GM18520 (cell line): ENCODE results near the gene TFDP2.
A peak's percentile ranks its signal among the peaks of the same experiment; 100 is the strongest.
"Not testable (repeated sequence)": the region's sequence is repeated elsewhere in the genome, so short reads cannot be mapped to it uniquely, and the experiment has no call there.

Source experiments
- ATAC-seq: cut with Tn5 transposase; IDR thresholded peaks from one replicate; pipeline ENCODE4 v1.9.1; 2021; ENCODE audit not compliant: unreplicated experiment

TFDP2 gene

DNA sequence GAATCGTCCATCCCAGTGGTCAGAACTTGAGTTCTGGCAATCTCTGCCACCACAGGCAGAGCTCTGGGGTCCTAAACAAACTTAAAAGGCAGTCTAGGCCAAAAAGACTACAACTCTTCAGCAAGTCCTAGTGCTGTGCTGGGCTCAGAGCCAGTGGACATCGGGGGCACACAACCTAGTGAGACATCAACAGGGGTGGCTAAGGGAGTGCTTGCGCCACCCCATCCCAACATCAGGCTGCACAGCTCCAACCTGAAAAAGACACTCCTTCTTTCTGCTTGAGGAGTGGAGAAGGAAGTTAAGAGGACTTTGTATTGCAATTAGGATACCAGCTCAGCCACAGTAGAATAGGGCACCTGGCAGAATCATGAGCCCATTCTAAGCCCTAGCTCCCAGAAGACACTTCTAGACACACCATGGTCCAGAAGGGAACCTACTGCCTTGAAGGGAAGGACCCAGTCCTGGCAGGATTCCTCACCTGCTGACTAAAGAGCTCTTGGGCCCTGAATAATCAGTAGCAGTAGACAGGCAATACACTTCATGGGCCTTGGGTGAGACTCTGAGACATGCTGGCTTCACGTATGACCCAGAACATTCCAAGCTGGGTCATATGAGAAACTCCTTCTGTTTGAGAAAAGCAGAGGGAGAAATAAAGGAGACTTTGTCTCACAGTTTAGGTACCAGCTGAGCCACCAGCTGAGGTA is 72.0 kb downstream of the TFDP2 start:
- no peak for ATAC-seq

GRCh38 chr3:142075656-142076055 is 73.7 kb downstream of the TFDP2 start:
- not testable (repeated sequence) for ATAC-seq

DNA sequence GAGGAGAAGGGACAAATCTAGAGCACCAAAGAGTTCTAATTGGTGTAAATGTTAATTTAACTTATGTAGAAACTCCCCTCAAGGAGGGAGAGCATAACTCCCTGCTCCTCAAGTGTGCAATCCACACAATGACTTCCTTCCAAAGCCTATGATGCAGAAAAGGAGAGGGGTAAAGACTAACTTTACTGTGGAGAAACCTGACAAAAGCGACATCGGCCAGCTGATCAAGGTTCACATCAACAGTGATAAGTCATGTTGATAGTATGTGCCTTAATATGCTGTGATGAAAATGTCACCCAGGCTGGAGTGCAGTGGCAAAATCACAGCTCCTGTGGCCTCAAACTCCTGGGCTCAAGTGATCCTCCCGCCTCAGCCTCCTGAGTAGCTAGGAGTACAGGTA is 76.5 kb downstream of the TFDP2 start:
- no peak for ATAC-seq

- no peak for ATAC-seq
Observed at GRCh38 chr3:142065932-142066331, 83.4 kb downstream of the TFDP2 start.

GRCh38 chr3:142065344-142065743 is 84.0 kb downstream of the TFDP2 start:
- no peak for ATAC-seq

DNA sequence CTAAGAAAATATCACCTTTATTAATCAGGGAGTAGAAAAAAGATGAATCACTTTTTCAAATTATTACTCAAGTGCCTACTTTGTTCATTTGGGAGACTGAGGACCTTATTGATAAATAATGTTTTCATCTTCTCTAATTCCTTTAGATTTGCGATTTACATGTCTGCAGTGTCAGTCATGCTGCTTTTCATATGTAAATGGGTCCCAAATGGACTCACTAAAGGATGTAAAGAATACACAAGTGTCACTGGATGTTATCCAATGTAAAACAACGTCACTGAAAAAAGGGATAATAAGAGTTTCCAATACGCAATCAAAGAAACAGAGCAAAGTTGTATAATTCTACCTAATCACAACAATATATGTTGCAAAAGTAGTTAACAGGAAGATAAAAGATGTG is 84.9 kb downstream of the TFDP2 start:
- ATAC-seq: no peak

GRCh38 chr3:142057331-142057725 is 92.0 kb downstream of the TFDP2 start:
- no peak for ATAC-seq

DNA sequence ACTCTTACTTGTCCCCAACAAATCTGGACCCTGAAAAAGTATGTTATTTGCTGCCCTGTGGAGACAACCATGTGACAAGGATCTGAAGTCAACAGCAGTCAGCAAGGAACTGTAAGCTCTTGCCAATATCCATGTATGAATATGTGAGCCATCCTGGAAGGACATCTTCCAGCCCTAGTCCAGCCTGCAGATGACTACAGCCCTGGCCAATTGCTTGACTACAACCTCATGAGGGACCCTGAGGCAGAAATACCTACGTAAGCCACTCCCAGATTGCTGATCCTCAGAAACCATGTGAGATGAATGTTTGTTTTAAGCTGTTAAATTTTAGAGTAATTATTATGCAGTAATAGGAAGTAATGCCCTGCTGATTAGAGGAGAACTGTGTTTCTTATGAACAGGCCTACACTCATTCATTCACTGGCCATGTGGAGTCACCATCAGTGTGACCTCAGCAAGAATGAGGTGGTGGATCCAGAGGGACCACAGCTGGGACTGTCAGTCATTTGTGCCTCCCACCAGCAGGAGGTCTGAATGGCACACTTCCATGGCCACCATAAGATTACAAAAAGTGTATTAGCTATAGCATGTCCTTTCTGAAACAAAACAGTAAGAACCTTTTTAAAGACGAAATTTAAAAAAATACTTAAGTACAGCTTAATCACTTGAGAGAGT is 92.6 kb downstream of the TFDP2 start:
- ATAC-seq: no peak

DNA sequence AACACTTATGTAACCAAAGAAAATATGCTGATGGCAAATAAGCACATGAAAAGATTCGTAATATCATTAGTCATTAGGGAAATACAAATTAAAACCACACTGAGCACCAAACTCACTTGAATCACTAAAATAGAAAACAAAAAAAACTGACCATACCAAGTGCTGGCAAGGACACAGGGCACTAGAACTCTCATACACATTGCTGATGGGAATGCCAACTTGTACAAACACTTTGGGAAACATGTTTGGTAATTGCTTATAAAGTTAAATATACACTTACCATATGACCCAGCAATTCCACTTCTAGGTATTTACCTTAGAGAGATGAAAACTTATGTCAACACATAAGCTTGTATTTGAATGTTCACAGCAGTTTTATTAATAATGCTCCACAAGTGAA is 95.5 kb downstream of the TFDP2 start:
- no peak for ATAC-seq

DNA sequence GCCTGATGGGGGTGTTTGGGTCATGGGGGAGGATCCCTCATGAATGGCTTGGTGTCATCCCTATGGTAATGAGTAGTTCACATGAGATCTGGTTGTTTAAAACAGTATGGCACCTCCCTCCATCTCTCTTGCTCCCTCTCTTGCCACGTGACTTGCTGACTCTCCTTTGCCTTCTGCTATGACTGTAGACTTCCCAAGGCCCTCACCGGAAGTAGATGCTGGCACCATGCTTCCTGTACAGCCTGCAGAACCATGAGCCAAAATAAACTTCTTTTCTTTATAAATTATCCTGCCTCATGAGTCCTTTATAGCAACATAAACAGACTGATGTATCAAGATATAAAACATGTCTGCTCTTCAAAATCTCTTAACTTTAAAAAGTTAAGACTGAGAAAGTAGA is 96.1 kb downstream of the TFDP2 start:
- ATAC-seq: no peak

GRCh38 chr3:142051351-142051750 is 98.0 kb downstream of the TFDP2 start:
- no peak for ATAC-seq

DNA sequence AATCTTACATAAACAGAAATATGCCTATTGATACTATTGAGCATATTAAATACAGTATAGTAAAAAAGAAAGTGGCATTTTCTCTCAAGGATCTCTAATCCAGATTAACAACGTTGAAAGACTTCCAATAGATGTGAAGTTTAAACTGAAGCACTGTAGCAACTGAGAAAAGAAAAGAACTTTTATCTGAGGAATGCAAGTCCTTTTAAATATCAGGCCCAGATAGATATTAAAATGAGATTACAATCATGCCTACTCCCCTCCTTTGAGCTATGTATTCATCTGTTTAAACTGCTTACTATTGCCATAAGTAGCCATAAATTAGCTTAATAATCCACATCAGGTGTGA is 102.3 kb downstream of the TFDP2 start:
- ATAC-seq: no peak

DNA sequence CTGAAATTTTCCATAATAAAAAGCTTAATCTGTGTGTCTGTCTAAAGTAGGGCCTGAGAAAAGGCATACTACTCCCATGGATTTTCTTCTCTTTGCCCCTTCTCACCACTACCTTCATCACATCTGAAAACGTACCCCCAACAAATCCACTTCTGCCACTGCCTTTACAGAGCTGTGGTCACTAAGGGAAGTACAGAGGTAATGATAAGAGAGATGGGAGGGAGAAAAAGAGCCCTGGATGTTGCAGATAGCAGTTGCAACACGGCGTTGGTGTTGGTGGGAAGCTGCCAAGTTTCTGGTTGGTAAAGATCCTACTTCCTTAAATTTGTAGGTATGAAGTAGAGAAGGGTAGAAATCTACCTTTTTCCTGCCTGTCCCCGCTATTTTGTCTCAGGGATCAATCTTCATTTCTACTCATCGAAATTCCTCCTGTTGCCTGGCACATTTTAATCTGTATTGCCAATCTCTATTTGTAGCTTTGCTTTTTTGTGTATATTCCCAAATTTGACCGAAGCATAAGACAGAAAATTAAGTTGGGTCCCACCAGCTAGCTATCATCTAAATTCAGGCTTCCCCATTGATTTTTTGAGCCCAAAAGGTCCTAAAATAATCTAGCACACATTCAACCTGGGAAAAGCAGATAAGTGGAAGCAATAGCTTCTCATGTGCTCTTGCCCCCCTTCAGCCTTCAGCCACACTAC is 102.9 kb downstream of the TFDP2 start:
- no peak for ATAC-seq

DNA sequence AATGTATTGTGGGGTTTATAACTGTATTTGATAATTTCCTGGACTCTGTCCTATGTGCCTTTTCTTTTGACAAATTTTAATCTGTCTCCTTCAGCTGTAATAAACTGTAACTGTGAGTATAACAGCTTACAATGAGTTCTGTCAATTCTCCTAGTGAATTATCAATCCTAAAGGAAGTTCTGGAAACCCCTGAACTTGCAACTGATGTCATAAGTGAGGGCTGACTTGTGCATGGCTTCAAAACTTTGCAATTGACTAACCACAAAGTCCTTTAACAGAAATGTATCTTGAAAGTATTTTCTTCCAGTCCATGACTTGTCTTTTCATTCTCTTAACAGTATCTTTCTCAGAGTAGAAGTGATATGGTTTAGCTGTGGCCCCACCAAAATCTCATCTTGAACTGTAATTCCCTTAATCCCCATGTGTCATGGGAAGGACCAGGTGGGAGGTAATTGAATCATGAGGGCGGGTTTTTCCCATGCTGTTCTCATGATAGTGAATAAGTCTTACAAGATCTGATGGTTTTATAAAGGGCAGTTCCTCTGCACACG is 108.3 kb downstream of the TFDP2 start:
- no peak for ATAC-seq

- no peak for ATAC-seq
Observed at GRCh38 chr3:142035308-142035922, 113.9 kb downstream of the TFDP2 start.

GRCh38 chr3:142033292-142033691 is 116.1 kb downstream of the TFDP2 start:
- ATAC-seq: no peak

- ATAC-seq: no peak
Observed at GRCh38 chr3:142031575-142031974, 117.8 kb downstream of the TFDP2 start.

DNA sequence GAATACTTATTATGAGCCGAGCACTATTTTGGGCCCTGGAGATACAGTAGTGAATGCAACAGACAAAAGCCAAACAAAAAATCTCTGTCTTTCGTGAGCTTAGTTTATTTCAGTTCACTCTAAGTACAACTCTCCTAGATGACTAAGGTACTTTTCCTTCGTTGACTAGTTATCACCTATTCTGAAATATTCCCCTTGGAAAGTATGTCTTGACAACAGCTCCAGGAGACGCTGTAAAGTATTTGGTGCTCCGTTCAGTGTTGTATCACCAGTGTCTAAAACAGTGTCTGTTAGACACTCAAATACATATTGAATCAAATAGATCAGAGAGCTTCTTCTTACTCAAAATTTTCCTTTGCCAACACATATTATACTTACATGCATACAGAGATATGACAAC is 119.6 kb downstream of the TFDP2 start:
- ATAC-seq: no peak

DNA sequence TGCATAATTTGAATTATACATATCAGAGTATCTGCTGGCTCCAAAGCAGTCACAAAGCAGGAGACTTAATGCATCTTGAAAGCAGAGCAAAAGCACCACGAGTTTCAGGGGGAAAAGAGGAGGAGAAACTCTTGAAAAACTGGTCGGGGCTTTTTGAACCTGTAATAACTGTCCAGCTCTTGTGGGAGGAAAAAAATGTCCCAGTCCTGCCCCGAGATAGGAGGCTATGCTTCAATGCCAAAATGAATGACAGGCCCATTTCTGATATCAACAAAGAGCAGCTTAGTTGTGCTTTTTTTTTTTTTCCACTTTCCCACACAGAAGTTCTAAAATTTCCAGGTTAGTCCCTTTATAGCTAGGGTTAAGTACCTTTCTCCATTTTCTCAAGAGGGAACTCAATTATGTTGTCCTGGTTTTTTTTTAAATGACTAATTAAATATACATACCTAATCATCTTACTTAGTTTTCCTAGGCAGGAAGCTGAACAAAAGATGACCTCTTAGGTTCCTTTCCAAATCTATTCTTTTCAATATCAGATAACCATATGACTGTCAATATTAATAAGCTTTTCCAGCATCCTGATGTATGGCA is 120.2 kb downstream of the TFDP2 start:
- no peak for ATAC-seq

GRCh38 chr3:142028243-142028777 is 121.0 kb downstream of the TFDP2 start:
- no peak for ATAC-seq

- peak; percentile 37 for ATAC-seq
Observed at GRCh38 chr3:142027735-142028134, 121.6 kb downstream of the TFDP2 start.
